Measurements from ENCODE around the gene EDC4. TPM values are rescaled to one million over a fixed set of nuclear protein-coding genes. Genes with fewer than 3 reads are reported as not detected.

Gene EDC4
- total and polyA plus RNA-seq, 2 experiments from 2014 or later: 39.6 to 98.5 TPM

DNA sequence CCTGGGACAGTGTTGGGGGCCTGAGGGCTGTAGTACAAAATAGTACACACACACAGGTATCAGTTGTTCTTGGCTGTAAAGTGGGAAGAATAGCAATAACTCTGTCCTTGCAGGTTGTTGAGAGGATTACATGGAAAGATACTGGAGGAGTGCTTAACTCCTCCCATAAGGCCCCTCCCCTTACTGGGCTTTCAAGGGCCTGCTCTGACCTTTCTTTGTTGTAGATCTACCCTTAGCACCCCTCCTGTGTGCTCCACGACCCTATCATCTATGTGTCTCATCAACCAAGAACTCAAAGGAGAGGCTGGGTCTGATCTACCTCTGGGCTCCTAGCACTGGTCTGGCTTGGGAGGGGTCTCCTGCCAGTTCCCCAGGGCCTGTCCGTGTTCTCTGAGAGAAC, 8.3 kb upstream of the EDC4 start:
- peaks cover 45% of the 10 kb centered on the region for H4K20me1 ChIP-seq (replicated peaks; ENCODE audit: insufficient read depth)
- no peak overlapping the region for H2AFZ ChIP-seq
- ATAC-seq (peak; percentile 32; the same call in 2 of the 3 replicates), DNase-seq (ENCODE audit: low spot score) (no peak)
- no peak overlapping the region for H3K4me3 ChIP-seq
- H3K4me2 ChIP-seq: no peak overlapping the region
- H3F3A ChIP-seq (replicated peaks; ENCODE audit: low read depth): peaks cover 20% of the 10 kb centered on the region
- H3K4me3 Mint-ChIP-seq: no peak overlapping the region
- H3K79me2 ChIP-seq (replicated peaks; ENCODE audit: insufficient read depth): peaks cover 59% of the 10 kb centered on the region
- no peaks in the 10 kb centered on the region for H3K9me3 Mint-ChIP-seq
- peaks cover 35% of the 10 kb centered on the region for H3K36me3 ChIP-seq (ENCODE audit: insufficient read depth)
- peak overlapping the region; percentile 63; the same call in 1 of the 2 replicates for H3K27ac ChIP-seq (ENCODE audit: low read depth)
- H3K36me3 Mint-ChIP-seq (ENCODE audit: low read depth): peaks cover 62% of the 10 kb centered on the region
- no peaks in the 10 kb centered on the region for H3K27me3 ChIP-seq (ENCODE audit: insufficient read depth)
- H3K27me3 Mint-ChIP-seq (ENCODE audit: insufficient read depth, low read depth, poor library complexity): no peaks in the 10 kb centered on the region
- TF ChIP-seq ZNF331 (CRISPR knock-in tag; IDR thresholded peaks at IDR 0.05; ENCODE audit: low read depth) (no peak), EZH2phosphoT487 (IDR thresholded peaks at IDR 0.05; ENCODE audit: unreplicated experiment) (no peak), JUNB (IDR thresholded peaks at IDR 0.05; ENCODE audit: unreplicated experiment) (no peak), CREB1 (CRISPR knock-in tag; IDR thresholded peaks at IDR 0.05; ENCODE audit: low read depth) (no peak), ZNF114 (CRISPR knock-in tag; IDR thresholded peaks at IDR 0.05) (no peak), EZH2 (IDR thresholded peaks at IDR 0.05; ENCODE audit: low read depth, unreplicated experiment) (no peak), NANOG (IDR thresholded peaks at IDR 0.05; ENCODE audit: borderline replicate concordance) (no peak)
- TF ChIP-seq, protein P1, sequence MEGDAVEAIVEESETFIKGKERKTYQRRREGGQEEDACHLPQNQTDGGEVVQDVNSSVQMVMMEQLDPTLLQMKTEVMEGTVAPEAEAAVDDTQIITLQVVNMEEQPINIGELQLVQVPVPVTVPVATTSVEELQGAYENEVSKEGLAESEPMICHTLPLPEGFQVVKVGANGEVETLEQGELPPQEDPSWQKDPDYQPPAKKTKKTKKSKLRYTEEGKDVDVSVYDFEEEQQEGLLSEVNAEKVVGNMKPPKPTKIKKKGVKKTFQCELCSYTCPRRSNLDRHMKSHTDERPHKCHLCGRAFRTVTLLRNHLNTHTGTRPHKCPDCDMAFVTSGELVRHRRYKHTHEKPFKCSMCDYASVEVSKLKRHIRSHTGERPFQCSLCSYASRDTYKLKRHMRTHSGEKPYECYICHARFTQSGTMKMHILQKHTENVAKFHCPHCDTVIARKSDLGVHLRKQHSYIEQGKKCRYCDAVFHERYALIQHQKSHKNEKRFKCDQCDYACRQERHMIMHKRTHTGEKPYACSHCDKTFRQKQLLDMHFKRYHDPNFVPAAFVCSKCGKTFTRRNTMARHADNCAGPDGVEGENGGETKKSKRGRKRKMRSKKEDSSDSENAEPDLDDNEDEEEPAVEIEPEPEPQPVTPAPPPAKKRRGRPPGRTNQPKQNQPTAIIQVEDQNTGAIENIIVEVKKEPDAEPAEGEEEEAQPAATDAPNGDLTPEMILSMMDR (conservative IDR thresholded peaks at IDR 0.05; ENCODE audit: low read depth in 2 of 2): no peak
- peaks cover 15% of the 10 kb centered on the region for H3K4me1 Mint-ChIP-seq
- H3K27ac Mint-ChIP-seq: no peak overlapping the region; the same call in 1 of the 2 replicates
- H3K9me2 ChIP-seq (ENCODE audit: insufficient read depth): no peaks in the 10 kb centered on the region
- H3K4me1 ChIP-seq (ENCODE audit: insufficient read depth): no peaks in the 10 kb centered on the region

DNA sequence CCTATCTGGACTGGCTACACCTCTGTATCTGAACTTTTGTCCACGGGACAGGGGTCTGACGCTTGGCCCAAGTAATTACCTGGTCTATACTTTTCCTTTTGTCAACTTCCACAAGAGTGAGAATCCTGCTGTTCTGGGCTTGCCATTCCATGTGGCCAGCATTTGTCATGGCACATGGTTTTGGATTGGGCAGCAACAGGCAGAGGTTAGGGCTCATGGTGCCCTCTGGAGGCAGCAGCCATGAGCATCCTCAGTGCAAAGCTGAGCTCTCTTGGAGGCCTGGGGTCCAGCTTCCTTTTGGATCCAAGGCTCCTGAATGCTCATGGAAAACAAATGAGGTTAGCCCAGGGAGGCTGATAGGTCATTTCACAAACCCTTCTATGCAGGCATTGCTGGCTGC, 7.5 kb upstream of the EDC4 start:
- peaks cover 52% of the 10 kb centered on the region for H3K79me2 ChIP-seq (replicated peaks; ENCODE audit: insufficient read depth)
- H4K20me1 ChIP-seq (replicated peaks; ENCODE audit: insufficient read depth): peaks cover 42% of the 10 kb centered on the region
- TF ChIP-seq, protein P2, sequence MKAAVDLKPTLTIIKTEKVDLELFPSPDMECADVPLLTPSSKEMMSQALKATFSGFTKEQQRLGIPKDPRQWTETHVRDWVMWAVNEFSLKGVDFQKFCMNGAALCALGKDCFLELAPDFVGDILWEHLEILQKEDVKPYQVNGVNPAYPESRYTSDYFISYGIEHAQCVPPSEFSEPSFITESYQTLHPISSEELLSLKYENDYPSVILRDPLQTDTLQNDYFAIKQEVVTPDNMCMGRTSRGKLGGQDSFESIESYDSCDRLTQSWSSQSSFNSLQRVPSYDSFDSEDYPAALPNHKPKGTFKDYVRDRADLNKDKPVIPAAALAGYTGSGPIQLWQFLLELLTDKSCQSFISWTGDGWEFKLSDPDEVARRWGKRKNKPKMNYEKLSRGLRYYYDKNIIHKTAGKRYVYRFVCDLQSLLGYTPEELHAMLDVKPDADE (IDR thresholded peaks at IDR 0.05): no peak
- TF ChIP-seq EZH2 (IDR thresholded peaks at IDR 0.05; ENCODE audit: low read depth, unreplicated experiment) (no peak), ZNF114 (CRISPR knock-in tag; IDR thresholded peaks at IDR 0.05) (no peak)
- TF ChIP-seq, protein P1 (conservative IDR thresholded peaks at IDR 0.05; ENCODE audit: low read depth in 2 of 2): peak; percentile 62 to 76
- H3K4me2 ChIP-seq: no peak overlapping the region
- peak; percentile 92 for ATAC-seq
- no peak overlapping the region for H3K4me3 Mint-ChIP-seq
- H2AFZ ChIP-seq: no peak overlapping the region
- peak; percentile 71 for DNase-seq (ENCODE audit: low spot score)
- H3K36me3 ChIP-seq (ENCODE audit: insufficient read depth): peaks cover 41% of the 10 kb centered on the region
- H3K27me3 ChIP-seq (ENCODE audit: insufficient read depth): no peaks in the 10 kb centered on the region
- H3K27ac Mint-ChIP-seq: no peak overlapping the region
- H3K27me3 Mint-ChIP-seq (ENCODE audit: insufficient read depth, low read depth, poor library complexity): no peaks in the 10 kb centered on the region
- H3K27ac ChIP-seq (ENCODE audit: low read depth): peak overlapping the region; percentile 63; the same call in 1 of the 2 replicates
- peaks cover 15% of the 10 kb centered on the region for H3K4me1 Mint-ChIP-seq
- H3F3A ChIP-seq (replicated peaks; ENCODE audit: low read depth): peaks cover 28% of the 10 kb centered on the region
- H3K9me2 ChIP-seq (ENCODE audit: insufficient read depth): no peaks in the 10 kb centered on the region
- H3K36me3 Mint-ChIP-seq (ENCODE audit: low read depth): peaks cover 66% of the 10 kb centered on the region
- no peak overlapping the region for H3K4me3 ChIP-seq
- no peaks in the 10 kb centered on the region for H3K4me1 ChIP-seq (ENCODE audit: insufficient read depth)
- no peaks in the 10 kb centered on the region; the same call in 2 of the 3 replicates for H3K9me3 Mint-ChIP-seq

Measured in GM23338 (cell line).